ENCODE measurements around the gene SFMBT2.

SFMBT2 gene

GRCh38 chr10:7373039-7373438 lies 37.8 kb downstream of the SFMBT2 start:
- TF ChIP-seq REST (IDR thresholded peaks at IDR 0.05; ENCODE audit: low read depth): no peak
- TF ChIP-seq RAD21 (IDR thresholded peaks at IDR 0.05; ENCODE audit: low read depth): no peak
- TF ChIP-seq TAF1 (IDR thresholded peaks at IDR 0.05; ENCODE audit: low read depth): no peak
- TF ChIP-seq TEAD4 (IDR thresholded peaks at IDR 0.05): no peak
- no peak for TF ChIP-seq USF1 (IDR thresholded peaks at IDR 0.05)
- TF ChIP-seq CREB1 (IDR thresholded peaks at IDR 0.05; ENCODE audit: low read depth): no peak
- no peak for TF ChIP-seq TCF12 (IDR thresholded peaks at IDR 0.05; ENCODE audit: low read depth)
- TF ChIP-seq EP300 (IDR thresholded peaks at IDR 0.05; ENCODE audit: borderline replicate concordance): no peak
- TF ChIP-seq CEBPB (IDR thresholded peaks at IDR 0.05): no peak
- no peak for TF ChIP-seq ZBTB7A (IDR thresholded peaks at IDR 0.05; ENCODE audit: low read depth)
- TF ChIP-seq MAX (IDR thresholded peaks at IDR 0.05): no peak
- no peak for TF ChIP-seq EGR1 (IDR thresholded peaks at IDR 0.05)
- no peak for TF ChIP-seq NFIC (IDR thresholded peaks at IDR 0.05)
- no peak for TF ChIP-seq FOXM1 (IDR thresholded peaks at IDR 0.05; ENCODE audit: borderline replicate concordance, low read depth)
- no peak for TF ChIP-seq YY1 (IDR thresholded peaks at IDR 0.05; ENCODE audit: low read depth)

GRCh38 chr10:7372504-7372903 lies 38.3 kb downstream of the SFMBT2 start:
- TF ChIP-seq CREB1 (IDR thresholded peaks at IDR 0.05; ENCODE audit: low read depth): no peak

- TF ChIP-seq YY1 (IDR thresholded peaks at IDR 0.05; ENCODE audit: low read depth) (no peak), CREB1 (IDR thresholded peaks at IDR 0.05; ENCODE audit: low read depth) (no peak), RAD21 (IDR thresholded peaks at IDR 0.05; ENCODE audit: low read depth) (no peak), TEAD4 (IDR thresholded peaks at IDR 0.05) (no peak), MAX (IDR thresholded peaks at IDR 0.05) (no peak), REST (IDR thresholded peaks at IDR 0.05; ENCODE audit: low read depth) (no peak), TAF1 (IDR thresholded peaks at IDR 0.05; ENCODE audit: low read depth) (no peak)
These were observed 40.3 kb downstream of the SFMBT2 start for GRCh38 chr10:7370511-7370910.

- no peak for TF ChIP-seq ZBTB7A (IDR thresholded peaks at IDR 0.05; ENCODE audit: low read depth)
- no peak for TF ChIP-seq TCF12 (IDR thresholded peaks at IDR 0.05; ENCODE audit: low read depth)
- TF ChIP-seq RAD21 (IDR thresholded peaks at IDR 0.05; ENCODE audit: low read depth): no peak
- no peak for TF ChIP-seq TEAD4 (IDR thresholded peaks at IDR 0.05)
- TF ChIP-seq CEBPB (IDR thresholded peaks at IDR 0.05): no peak
- TF ChIP-seq FOXM1 (IDR thresholded peaks at IDR 0.05; ENCODE audit: borderline replicate concordance, low read depth): no peak
- TF ChIP-seq NFIC (IDR thresholded peaks at IDR 0.05): no peak
- TF ChIP-seq REST (IDR thresholded peaks at IDR 0.05; ENCODE audit: low read depth): no peak
- TF ChIP-seq TAF1 (IDR thresholded peaks at IDR 0.05; ENCODE audit: low read depth): no peak
- TF ChIP-seq EGR1 (IDR thresholded peaks at IDR 0.05): no peak
- no peak for TF ChIP-seq CREB1 (IDR thresholded peaks at IDR 0.05; ENCODE audit: low read depth)
- TF ChIP-seq USF1 (IDR thresholded peaks at IDR 0.05): no peak
- TF ChIP-seq YY1 (IDR thresholded peaks at IDR 0.05; ENCODE audit: low read depth): no peak
- TF ChIP-seq EP300 (IDR thresholded peaks at IDR 0.05; ENCODE audit: borderline replicate concordance): no peak
- no peak for TF ChIP-seq MAX (IDR thresholded peaks at IDR 0.05)
These were observed 45.6 kb downstream of the SFMBT2 start for GRCh38 chr10:7365027-7365745.

Measured in Ishikawa (cell line).